Transverse colon (tissue), 4 donors: Measurements from ENCODE around the gene CBARP.

ENCODE experiments used
- CTCF ChIP-seq, 5 experiments: fragments of 200-600 bp in 3 of 5; fragments of 450-650 bp in 2 of 5; sonication (generic) in 3 of 5; IDR thresholded peaks; 1 replicate in 2 of 5; 2 replicates in 3 of 5; pipeline ENCODE4 v1.5.1; 2016 to 2017; ENCODE audit warnings: antibody characterized with exemption in 5 of 5, inconsistent platforms in 3 of 5, mild to moderate bottlenecking in 2 of 5, moderate library complexity in 1 of 5
- EP300 ChIP-seq: sonication (generic); formaldehyde crosslinking; IDR thresholded peaks from one replicate; pipeline ENCODE4 v1.6.1; 2017; ENCODE audit warnings: antibody characterized with exemption, low read depth
- POLR2A ChIP-seq: fragments of 450-650 bp; IDR thresholded peaks from one replicate; pipeline ENCODE4 v1.6.1; 2016; ENCODE audit warnings: antibody characterized with exemption, mild to moderate bottlenecking, moderate library complexity
- POLR2AphosphoS5 ChIP-seq, 3 donors: sonication (generic); formaldehyde crosslinking; IDR thresholded peaks; one replicate each; pipeline ENCODE4 v1.6.1; 2016; ENCODE audit warnings: antibody characterized with exemption in 3 of 3

- no peak for TF ChIP-seq CTCF (IDR thresholded peaks at IDR 0.05)
- no peak for TF ChIP-seq POLR2A
- no peak for TF ChIP-seq EP300
- TF ChIP-seq POLR2AphosphoS5 (IDR thresholded peaks at IDR 0.05), result no peak
Observed at GRCh38 chr19:1219786-1220476, 17.9 kb downstream of the CBARP start.
